Occipital lobe (tissue), 1 donor: ENCODE data around the gene PIK3C2G. TPM values are rescaled to one million over a fixed set of nuclear protein-coding genes. Genes with fewer than 3 reads are reported as not detected.

Experiments used
- total RNA-seq: library from RNA; depleted of rRNA; stranded (reverse); fragments of >200 nt; gene quantifications from one replicate; pipeline ENCODE4 v1.2.3, GENCODE V29; 2014

Gene PIK3C2G
- total RNA-seq, 1 donor from 2014 or later = 0.31 TPM

Other genes with a start within 250 kb of the PIK3C2G start
- 1.7 TPM for gene RERGL, start 171.3 kb upstream of the PIK3C2G start, total RNA-seq